GM23248 (cell line): ENCODE measurements around the gene PYGO2. TPM values are rescaled to one million over a fixed set of nuclear protein-coding genes. Genes with fewer than 3 reads are reported as not detected.

ENCODE experiments used
- DNase-seq: peaks from one replicate; pipeline ENCODE4 v3.0.0-alpha.2; 2015
- H2AFZ ChIP-seq: fragments of 200-600 bp; sonication (generic); 2 replicates; pipeline ENCODE4 v1.6.1; 2016; ENCODE audit warnings: antibody characterized with exemption
- H3F3A ChIP-seq: fragments of 200-600 bp; sonication (generic); 2 replicates; pipeline ENCODE4 v1.6.1; 2016; ENCODE audit warnings: mild to moderate bottlenecking, antibody characterized with exemption, mixed run types; ENCODE audit not compliant: insufficient read depth
- H3K27ac ChIP-seq: fragments of 200-600 bp; sonication (generic); 2 replicates; pipeline ENCODE4 v1.5.1; 2016; ENCODE audit warnings: mild to moderate bottlenecking
- H3K27me3 ChIP-seq: fragments of 200-600 bp; sonication (generic); replicated peaks from 2 replicates; pipeline ENCODE4 v1.6.1; 2016; ENCODE audit warnings: mild to moderate bottlenecking; ENCODE audit not compliant: insufficient read depth
- H3K36me3 ChIP-seq: fragments of 200-600 bp; sonication (generic); 2 replicates; pipeline ENCODE4 v1.6.1; 2016; ENCODE audit warnings: low read depth, mild to moderate bottlenecking
- H3K4me1 ChIP-seq: fragments of 200-600 bp; sonication (generic); 2 replicates; pipeline ENCODE4 v1.6.1; 2016; ENCODE audit warnings: mild to moderate bottlenecking; ENCODE audit not compliant: insufficient read depth
- H3K4me2 ChIP-seq: fragments of 200-600 bp; sonication (generic); one replicate; pipeline ENCODE4 v1.6.1; 2016; ENCODE audit warnings: mild to moderate bottlenecking; ENCODE audit not compliant: unreplicated experiment
- H3K4me3 ChIP-seq: fragments of 200-600 bp; sonication (generic); 2 replicates; pipeline ENCODE4 v1.5.1; 2016; ENCODE audit warnings: mild to moderate bottlenecking
- H3K79me2 ChIP-seq: fragments of 200-600 bp; sonication (generic); 2 replicates; pipeline ENCODE4 v1.6.1; 2016; ENCODE audit warnings: mild to moderate bottlenecking; ENCODE audit not compliant: insufficient read depth
- H3K9ac ChIP-seq: fragments of 200-600 bp; sonication (generic); 2 replicates; pipeline ENCODE4 v1.6.1; 2016; ENCODE audit warnings: mild to moderate bottlenecking
- H3K9me2 ChIP-seq: fragments of 200-600 bp; sonication (generic); 2 replicates; pipeline ENCODE4 v1.6.1; 2016; ENCODE audit warnings: mixed run types, mild to moderate bottlenecking, moderate library complexity; ENCODE audit not compliant: insufficient read depth
- H3K9me3 ChIP-seq: fragments of 200-600 bp; sonication (generic); one replicate; pipeline ENCODE4 v1.6.1; 2017; ENCODE audit warnings: low read depth
- H4K20me1 ChIP-seq: fragments of 200-600 bp; sonication (generic); 2 replicates; pipeline ENCODE4 v1.6.0; 2016; ENCODE audit not compliant: insufficient read depth
- EZH2 ChIP-seq: fragments of 200-600 bp; sonication (generic); IDR thresholded peaks from 2 replicates; pipeline ENCODE4 v1.6.1; 2018; ENCODE audit warnings: antibody characterized with exemption, mild to moderate bottlenecking; ENCODE audit not compliant: insufficient read depth, poor library complexity, severe bottlenecking
- EZH2phosphoT487 ChIP-seq: fragments of 200-600 bp; sonication (generic); IDR thresholded peaks from 2 replicates; pipeline ENCODE4 v1.6.1; 2018; ENCODE audit warnings: antibody characterized with exemption, moderate library complexity, mild to moderate bottlenecking, low read depth; ENCODE audit not compliant: insufficient read depth
- WGBS, 2 experiments: methylation state at CpG; one replicate each; pipeline ENCODE4 v1.1.6; 2015 to 2017; ENCODE audit warnings: low lambda C conversion rate in 2 of 2, low coverage in 1 of 2; ENCODE audit errors: missing lambda C conversion rate in 2 of 2; 5-methylcytosine and 5-hydroxymethylcytosine counted together
- in situ Hi-C: fragments of 300-500 bp; cut with MboI; formaldehyde crosslinking; loops from 2 replicates; pipeline ENCODE4 v1.15.0; 2020
- polyA plus RNA-seq: library from polyadenylated mRNA; unstranded; fragments of >200 nt; fragmentation: Nextera tagmentation; extraction: Ambion mirVana; gene quantifications from 2 replicates; pipeline ENCODE4 v1.2.1, GENCODE V29; 2016
- total RNA-seq: library from RNA; depleted of rRNA; stranded (reverse); fragments of >200 nt; shearing (Covaris generic); gene quantifications from 2 replicates; pipeline ENCODE4 v1.2.3, GENCODE V29; 2014

Gene PYGO2
- total and polyA plus RNA-seq, 2 experiments from 2014 or later: 14.7 to 14.9 TPM

GRCh38 chr1:154975409-154976059 lies 14.0 kb upstream of the PYGO2 start:
- peak; percentile 78 for DNase-seq
- TF ChIP-seq EZH2: no peak
- TF ChIP-seq EZH2phosphoT487: no peak
- H3K27ac ChIP-seq: peak overlapping the region; percentile 99
- H3K4me3 ChIP-seq: peak overlapping the region; percentile 82
- in situ Hi-C loops: no loop called here
- H3K9me3 ChIP-seq: no peaks in the 10 kb centered on the region
- peaks cover 42% of the 10 kb centered on the region for H3K79me2 ChIP-seq
- H3K27me3 ChIP-seq: no peaks in the 10 kb centered on the region
- H3K9me2 ChIP-seq: no peaks in the 10 kb centered on the region
- H3K4me1 ChIP-seq: peaks cover 30% of the 10 kb centered on the region
- no peaks in the 10 kb centered on the region for H3K36me3 ChIP-seq
- peaks cover 48% of the 10 kb centered on the region for H3F3A ChIP-seq
- WGBS, 2 experiments: 0 to 1% methylated on average over 11 to 24 of the region's 24 CpGs
- H4K20me1 ChIP-seq: no peaks in the 10 kb centered on the region
- H2AFZ ChIP-seq: peak overlapping the region; percentile 83
- peak overlapping the region; percentile 97 for H3K4me2 ChIP-seq
- H3K9ac ChIP-seq: peak overlapping the region; percentile 98

GRCh38 chr1:154974808-154975408 lies 13.3 kb upstream of the PYGO2 start:
- H3K79me2 ChIP-seq: peaks cover 48% of the 10 kb centered on the region

GRCh38 chr1:154974102-154974807 lies 12.7 kb upstream of the PYGO2 start, which contains the start of gene CKS1B:
Gene CKS1B, plus strand, starts transcription at chr1:154974681. Its CDS starts 65 bp downstream, at chr1:154974746.
- Histone ChIP-seq H3K36me3 (no peaks in the 10 kb centered on the region), H3K9me2 (no peaks in the 10 kb centered on the region), H3K4me3 (peak within 1 kb of the TSS; percentile 82), H4K20me1 (no peaks in the 10 kb centered on the region), H3K27me3 (no peaks in the 10 kb centered on the region), H3K4me1 (peaks cover 30% of the 10 kb centered on the region), H3K27ac (peak within 1 kb of the TSS; percentile 99), H3F3A (peaks cover 48% of the 10 kb centered on the region), H3K9ac (peak within 1 kb of the TSS; percentile 98), H3K79me2 (peaks cover 49% of the 10 kb centered on the region), H2AFZ (peak within 1 kb of the TSS; percentile 83), H3K9me3 (no peaks in the 10 kb centered on the region), H3K4me2 (peak within 1 kb of the TSS; percentile 97)
- no peak for TF ChIP-seq EZH2phosphoT487
- no peak for TF ChIP-seq EZH2
- DNase-seq: peak; percentile 100
- WGBS, 2 experiments: 1% methylated on average over 46 to 47 of the region's 47 CpGs
- in situ Hi-C loops: no loop called here

More at GRCh38 chr1:154974808-154975408, 13.3 kb upstream of the PYGO2 start:
- DNase-seq: peak; percentile 97
- Histone ChIP-seq H3K9me3 (no peaks in the 10 kb centered on the region), H3K4me2 (peak overlapping the region; percentile 97), H3K36me3 (no peaks in the 10 kb centered on the region), H3F3A (peaks cover 48% of the 10 kb centered on the region), H3K9me2 (no peaks in the 10 kb centered on the region), H3K4me1 (peaks cover 30% of the 10 kb centered on the region), H3K27me3 (no peaks in the 10 kb centered on the region), H3K9ac (peak overlapping the region; percentile 98), H3K27ac (peak overlapping the region; percentile 99), H4K20me1 (no peaks in the 10 kb centered on the region), H3K4me3 (peak overlapping the region; percentile 82), H2AFZ (peak overlapping the region; percentile 83)
- in situ Hi-C loops: no loop called here
- TF ChIP-seq EZH2: no peak
- WGBS, 2 experiments: 0 to 1% methylated on average over 30 of the region's 30 CpGs

- Histone ChIP-seq H4K20me1 (no peaks in the 10 kb centered on the region), H3K9me2 (no peaks in the 10 kb centered on the region), H3K79me2 (peaks cover 53% of the 10 kb centered on the region), H3F3A (peaks cover 48% of the 10 kb centered on the region), H3K9me3 (no peaks in the 10 kb centered on the region), H3K27me3 (no peaks in the 10 kb centered on the region), H3K4me3 (peak overlapping the region; percentile 82), H3K4me1 (peaks cover 38% of the 10 kb centered on the region), H3K36me3 (no peaks in the 10 kb centered on the region), H3K9ac (peak overlapping the region; percentile 98), H2AFZ (no peak overlapping the region), H3K27ac (peak overlapping the region; percentile 99), H3K4me2 (peak overlapping the region; percentile 96)
- TF ChIP-seq EZH2: no peak
- no peak for TF ChIP-seq EZH2phosphoT487
- WGBS, 2 experiments: 5% methylated on average over 36 to 37 of the region's 37 CpGs
- DNase-seq: peak; percentile 97
- in situ Hi-C loops: no loop called here
These were observed 11.9 kb upstream of the PYGO2 start for GRCh38 chr1:154973344-154974101.
